GM12878 (cell line): ENCODE measurements around the gene SSBP2. TPM values are rescaled to one million over a fixed set of nuclear protein-coding genes. Genes with fewer than 3 reads are reported as not detected.

Source experiments
- ATAC-seq: fragments of 200-7000 bp; cut with Tn5 transposase; 3 replicates; pipeline ENCODE4 v1.9.1; 2020; ENCODE audit warnings: mild to moderate bottlenecking, moderate library complexity
- BruUV-seq: library from RNA; stranded (reverse); fragments of 400-500 nt; replicated peaks from 2 replicates; lab custom pipeline; 2021; lab: Mats Ljungman, UMichigan
- CTCF ChIA-PET: fragments of 300-600 bp; sonication (Branson Sonifier 250); formaldehyde crosslinking; extraction: SDS; loops from one replicate; lab custom pipeline; 2021; ENCODE audit warnings: inconsistent platforms; lab: Yijun Ruan, JAX
- POLR2A ChIA-PET: fragments of 350-600 bp; formaldehyde crosslinking; extraction: SDS; loops from one replicate; lab custom pipeline; 2021; ENCODE audit warnings: inconsistent platforms; lab: Charles Lee
- RAD21 ChIA-PET: fragments of 300-600 bp; sonication (Branson Sonifier 250); formaldehyde crosslinking; loops from one replicate; lab custom pipeline; 2023; ENCODE audit warnings: antibody characterized with exemption; ENCODE audit not compliant: unreplicated experiment; lab: Charles Lee
- SMC1A ChIA-PET: fragments of 300-600 bp; sonication (Branson Sonifier 250); formaldehyde crosslinking; loops from one replicate; lab custom pipeline; 2023; ENCODE audit not compliant: unreplicated experiment, uncharacterized antibody; lab: Charles Lee
- DNase-seq: peaks from one replicate; pipeline ENCODE4 v3.0.0-alpha.2; 2011; ENCODE audit warnings: low read depth, low spot score
- FAIRE-seq: peaks from 3 replicates; lab custom pipeline; 2011; peaks lifted over from hg19 to GRCh38; lab: Jason Lieb, UNC
- H2AFZ ChIP-seq: 2 replicates; pipeline ENCODE4 v1.6.0; 2011; ENCODE audit warnings: low read depth, low read length, control low read depth; ENCODE audit not compliant: control insufficient read depth
- H3K27ac ChIP-seq: 2 replicates; pipeline ENCODE4 v1.5.1; 2011; ENCODE audit warnings: control low read depth; ENCODE audit not compliant: control insufficient read depth, insufficient read depth
- H3K27me3 ChIP-seq, 2 experiments: replicated peaks in 1 of 2; 2 replicates each; pipeline versions ENCODE4 v1.6.0 to v1.6.1; 2011; ENCODE audit warnings: low read length in 1 of 2; ENCODE audit not compliant: control insufficient read depth in 2 of 2, insufficient read depth in 2 of 2
- H3K36me3 ChIP-seq, 2 experiments: 2 replicates each; pipeline ENCODE4 v1.5.1; 2011; ENCODE audit warnings: low read length in 1 of 2; ENCODE audit not compliant: control insufficient read depth in 2 of 2, insufficient read depth in 2 of 2
- H3K4me1 ChIP-seq: 2 replicates; pipeline ENCODE4 v1.6.1; 2011; ENCODE audit warnings: mild to moderate bottlenecking, low read length, moderate library complexity, mixed read lengths; ENCODE audit not compliant: control insufficient read depth, insufficient read depth
- H3K4me2 ChIP-seq: 2 replicates; pipeline ENCODE4 v1.6.0; 2011; ENCODE audit warnings: control low read depth; ENCODE audit not compliant: control insufficient read depth, insufficient read depth
- H3K4me3 ChIP-seq: fragments of 200-600 bp; sonication (generic); 2 replicates; pipeline ENCODE4 v1.5.1; 2016
- H3K79me2 ChIP-seq: 2 replicates; pipeline ENCODE4 v1.6.0; 2011; ENCODE audit warnings: low read length; ENCODE audit not compliant: control insufficient read depth, insufficient read depth
- H3K9ac ChIP-seq: 2 replicates; pipeline ENCODE4 v1.8.0; 2011; ENCODE audit warnings: low read length, control low read depth, mixed read lengths; ENCODE audit not compliant: control insufficient read depth, insufficient read depth
- H3K9me3 ChIP-seq: replicated peaks from 3 replicates; pipeline ENCODE4 v1.5.1; 2011; ENCODE audit warnings: mild to moderate bottlenecking, low read length; ENCODE audit not compliant: control insufficient read depth, insufficient read depth
- H4K20me1 ChIP-seq: 2 replicates; pipeline ENCODE4 v1.6.0; 2011; ENCODE audit not compliant: control insufficient read depth, insufficient read depth
- CTCF ChIP-seq, 3 experiments: IDR thresholded peaks in 2 of 3; conservative IDR thresholded peaks in 1 of 3; 2 replicates each; pipeline ENCODE4 v1.5.1; 2011; ENCODE audit warnings: low read depth in 3 of 3, low read length in 3 of 3, mild to moderate bottlenecking in 3 of 3, control low read depth in 2 of 3, moderate library complexity in 2 of 3, inconsistent platforms in 1 of 3, mixed read lengths in 1 of 3; ENCODE audit not compliant: control insufficient read depth in 2 of 3, insufficient read depth in 1 of 3; ENCODE audit errors: extremely low read depth in 1 of 3
- HDAC6 ChIP-seq: fragments of 200-600 bp; sonication (generic); IDR thresholded peaks from one replicate; pipeline ENCODE4 v1.8.0; 2017; ENCODE audit warnings: antibody characterized with exemption; ENCODE audit not compliant: unreplicated experiment
- MYC ChIP-seq: IDR thresholded peaks from 2 replicates; pipeline ENCODE4 v1.6.1; 2011; ENCODE audit warnings: mild to moderate bottlenecking, low read length, moderate library complexity, inconsistent platforms; ENCODE audit not compliant: insufficient read depth, insufficient replicate concordance, insufficient read length, severe bottlenecking
- NFIC ChIP-seq: IDR thresholded peaks from 2 replicates; pipeline ENCODE4 v1.6.1; 2012; ENCODE audit warnings: low read depth, mild to moderate bottlenecking, inconsistent platforms, low read length, moderate library complexity
- POLR2AphosphoS2 ChIP-seq: IDR thresholded peaks from 2 replicates; pipeline ENCODE4 v1.6.1; 2011; ENCODE audit warnings: low read depth, mild to moderate bottlenecking, low read length, improper control_type of control experiment, moderate library complexity
- RBBP5 ChIP-seq: fragments of 200-600 bp; sonication (generic); conservative IDR thresholded peaks from 2 replicates; pipeline ENCODE4 v1.6.1; 2016
- ZNF384 ChIP-seq: IDR thresholded peaks from 2 replicates; pipeline ENCODE4 v1.6.1; 2012; ENCODE audit warnings: low read depth, mild to moderate bottlenecking, low read length, improper control_type of control experiment, borderline replicate concordance
- WGBS: methylation state at CpG from one replicate; pipeline ENCODE4 v1.1.6; 2016; ENCODE audit warnings: low lambda C conversion rate; ENCODE audit not compliant: insufficient replicate concordance, insufficient coverage; ENCODE audit errors: missing lambda C conversion rate; 5-methylcytosine and 5-hydroxymethylcytosine counted together
- in situ Hi-C: fragments of 300-500 bp; cut with MboI; formaldehyde crosslinking; loops from 9 replicates; pipeline ENCODE4 v1.14.3; 2018; ENCODE audit warnings: mixed read lengths
- intact Hi-C: fragments of 100-400 bp; cut with micrococcal nuclease; formaldehyde crosslinking; loops from one replicate; pipeline ENCODE4 v1.14.2; 2022; ENCODE audit not compliant: unreplicated experiment
- polyA plus RNA-seq, 11 experiments: library from polyadenylated mRNA; depleted of rRNA in 4 of 11; unstranded in 6 of 11; stranded (reverse) in 5 of 11; fragments of >200 nt; fragmentation: Nextera tagmentation in 4 of 11; fragmentation: Illumina TruSeq in 1 of 11; extraction: Ambion mirVana in 4 of 11; extraction: Trizol in 1 of 11; gene quantifications; 1 replicate in 1 of 11; 2 replicates in 10 of 11; pipeline versions ENCODE4 v1.2.1 to v1.2.3, GENCODE V29; 2011 to 2016; ENCODE audit warnings: inconsistent platforms in 2 of 11, missing spikeins in 2 of 11, low read depth in 1 of 11
- total RNA-seq, 4 experiments: library from RNA; depleted of rRNA in 3 of 4; stranded (reverse); fragments of >200 nt in 3 of 4; fragmentation: Illumina TruSeq in 1 of 4; extraction: Trizol in 1 of 4; gene quantifications; 2 replicates each; pipeline versions ENCODE4 v1.2.1 to v1.2.3, GENCODE V29; 2013 to 2021

SSBP2 gene
- total and polyA plus RNA-seq, 10 of the 15 experiments (the other 5 are each of a cell fraction or from before 2014, with no cell fraction given) = 52.2 to 132 (median 110) TPM

GRCh38 chr5:81761270-81761669, 10.4 kb upstream of the SSBP2 start (continued):
- TF ChIP-seq CTCF (IDR thresholded peaks at IDR 0.05 in 2 of 3, conservative IDR thresholded peaks at IDR 0.05 in 1 of 3; ENCODE audit: control insufficient read depth in 2 of 3, extremely low read depth in 1 of 3, insufficient read depth in 1 of 3, low read depth in 3 of 3, low read length in 3 of 3) = no peak
- no peak for TF ChIP-seq MYC

GRCh38 chr5:81760521-81760920, 9.6 kb upstream of the SSBP2 start:
- no TSS peak for BruUV-seq
- no peak for DNase-seq
- Histone ChIP-seq H3K27me3 (no peaks in the 10 kb centered on the region), H3K9ac (no peak overlapping the region), H2AFZ (no peak overlapping the region), H3K4me2 (no peak overlapping the region), H3K36me3 (no peaks in the 10 kb centered on the region), H3K4me1 (no peaks in the 10 kb centered on the region), H3K27ac (no peak overlapping the region), H3K4me3 (no peak overlapping the region), H3K79me2 (no peaks in the 10 kb centered on the region), H4K20me1 (no peaks in the 10 kb centered on the region), H3K9me3 (no peaks in the 10 kb centered on the region)
- ATAC-seq = no peak
- intact Hi-C loops = no loop called here
- in situ Hi-C loops = no loop called here
- POLR2A ChIA-PET = no interaction called here
- 49% methylated on average over 4 of the region's 4 CpGs for WGBS
- no peak for TF ChIP-seq ZNF384
- no peak for TF ChIP-seq POLR2AphosphoS2
- TF ChIP-seq NFIC = no peak
- no peak for TF ChIP-seq RBBP5
- no peak for TF ChIP-seq HDAC6
- CTCF ChIA-PET = no interaction called here
- no peak for FAIRE-seq
- SMC1A ChIA-PET = interaction anchor here (1.4 kb wide), 1 partner anchor 91 kb away, joined by 4 read pairs; no protein-coding TSS in a partner anchor
- RAD21 ChIA-PET = no interaction called here
